ELF-1 (cell line): Measurements from ENCODE around the gene BANP.
"Not testable (repeated sequence)": the region's sequence is repeated elsewhere in the genome, so short reads cannot be mapped to it uniquely, and the experiment has no call there.

Source experiments
- DNase-seq: peaks from one replicate; pipeline ENCODE4 v3.0.0-alpha.2; 2016; ENCODE audit warnings: low read depth, low spot score

The BANP gene

DNA sequence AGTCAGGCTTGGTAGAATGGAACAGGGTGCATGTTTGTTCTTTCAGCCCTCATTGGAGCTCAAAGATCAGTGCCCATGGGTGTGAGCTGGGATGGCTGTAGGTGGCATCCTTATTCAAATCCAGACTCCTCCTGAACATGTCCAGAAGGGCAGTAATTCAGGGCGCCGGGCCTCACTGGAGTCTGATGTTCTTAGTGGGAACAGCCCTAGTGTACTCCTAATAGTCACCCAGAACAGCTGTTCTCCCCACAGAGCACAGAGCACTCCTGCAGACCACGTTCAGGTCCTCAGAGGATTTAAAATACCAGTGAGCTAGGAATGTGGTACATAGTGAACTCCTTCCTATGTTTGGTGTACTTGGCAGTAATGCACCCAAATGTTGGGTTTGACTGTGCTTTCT is 96.2 kb downstream of the BANP start:
- no peak for DNase-seq

- DNase-seq, result peak; percentile 30
Observed at GRCh38 chr16:88048985-88049384, 97.8 kb downstream of the BANP start.

DNA sequence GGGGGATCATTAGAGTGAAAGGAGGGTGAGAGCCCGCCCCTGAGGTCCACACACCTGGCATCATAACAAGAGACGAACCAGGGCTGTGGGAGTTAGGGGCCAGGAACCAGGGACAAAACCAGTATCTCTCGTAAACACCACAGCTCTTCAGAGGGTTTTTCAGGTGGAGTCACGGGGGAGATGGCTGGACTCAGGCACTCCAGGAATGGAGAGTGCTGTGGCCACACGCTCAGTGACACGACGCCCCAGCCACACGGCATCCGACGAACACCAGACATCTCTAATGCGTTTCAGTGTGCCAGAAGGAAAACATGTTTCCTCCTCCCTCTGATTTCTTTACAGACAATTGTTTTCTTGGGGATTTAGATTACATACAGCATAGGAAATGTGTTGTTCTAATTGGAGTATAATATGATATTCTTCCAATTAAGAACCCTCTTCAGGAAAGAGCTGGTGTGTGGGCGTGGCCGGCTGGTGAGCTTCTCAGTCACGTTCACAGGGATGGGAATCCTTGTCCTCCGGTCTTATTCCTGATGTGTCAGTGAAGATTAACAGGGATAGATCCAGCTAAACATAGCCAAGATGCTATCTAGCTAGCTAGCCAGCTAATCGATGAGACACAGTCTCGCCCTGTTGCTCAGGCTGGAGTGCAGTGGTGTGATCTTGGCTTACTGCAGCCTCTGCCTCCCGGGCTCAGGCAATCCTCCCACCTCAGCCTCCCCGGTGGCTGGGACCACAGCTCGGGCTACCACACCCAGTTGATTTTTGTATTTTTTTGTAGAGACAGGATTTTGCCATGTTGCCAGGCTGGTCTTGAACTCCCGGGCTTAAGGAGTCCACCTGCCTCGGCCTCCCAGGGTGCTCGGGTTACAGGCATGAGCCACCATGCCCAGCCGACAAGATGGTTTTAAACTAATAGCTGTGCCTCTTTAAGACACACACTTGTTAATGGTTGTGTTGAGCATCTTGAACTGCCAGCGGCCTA is 98.6 kb downstream of the BANP start:
- DNase-seq, result no peak

DNA sequence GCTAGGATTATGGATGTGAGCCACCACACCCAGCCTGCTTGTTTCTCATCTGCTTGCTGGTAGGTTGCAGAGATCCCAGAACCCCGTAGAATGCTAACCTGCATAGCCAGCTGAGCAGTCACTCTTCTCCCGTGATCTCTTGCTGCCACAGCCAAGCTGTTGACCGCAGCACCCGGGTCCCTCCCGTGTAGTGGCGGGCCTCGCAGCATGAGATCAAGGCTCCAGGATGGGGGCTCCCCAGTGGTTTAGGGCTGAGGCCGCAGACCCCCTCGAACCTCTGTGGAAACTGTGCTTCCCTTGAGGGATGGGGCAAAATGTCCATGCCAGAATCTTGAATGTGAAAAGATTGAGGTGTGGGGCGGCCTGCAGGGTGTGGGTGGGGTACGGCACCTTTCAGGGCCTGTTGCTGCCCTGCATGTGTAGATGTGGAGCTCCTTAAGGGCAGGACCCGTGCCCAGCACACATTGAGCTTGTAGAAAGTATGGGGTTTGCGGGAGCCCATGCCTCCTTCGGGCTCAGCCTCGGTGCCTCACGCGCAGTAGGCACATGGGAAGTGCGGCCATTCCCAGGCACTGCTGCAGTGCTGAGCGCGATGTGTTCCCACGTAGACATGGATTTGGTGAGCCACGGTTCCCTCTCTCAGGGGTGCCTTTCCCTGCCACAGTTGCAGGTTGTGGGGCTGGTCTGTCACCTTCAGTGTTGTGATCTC is 99.9 kb downstream of the BANP start:
- DNase-seq, result no peak

GRCh38 chr16:88052661-88053060 is 101.4 kb downstream of the BANP start:
- no peak for DNase-seq

DNA sequence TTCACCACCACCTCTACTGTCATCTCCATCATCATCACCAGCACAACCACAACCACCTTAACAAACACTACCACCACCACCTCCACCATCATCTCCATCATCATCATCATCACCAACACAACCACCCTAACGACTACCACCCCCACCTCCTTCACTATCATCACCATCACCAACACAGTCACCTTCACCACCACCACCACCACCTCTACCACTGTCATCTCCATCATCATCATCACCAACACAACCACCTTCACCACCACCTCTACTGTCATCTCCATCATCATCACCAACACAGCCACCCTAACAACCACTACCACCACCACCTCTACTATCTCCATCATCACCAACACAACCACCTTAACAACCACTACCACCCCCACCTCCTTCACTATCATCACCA is 102.2 kb downstream of the BANP start:
- not testable (repeated sequence) for DNase-seq

DNA sequence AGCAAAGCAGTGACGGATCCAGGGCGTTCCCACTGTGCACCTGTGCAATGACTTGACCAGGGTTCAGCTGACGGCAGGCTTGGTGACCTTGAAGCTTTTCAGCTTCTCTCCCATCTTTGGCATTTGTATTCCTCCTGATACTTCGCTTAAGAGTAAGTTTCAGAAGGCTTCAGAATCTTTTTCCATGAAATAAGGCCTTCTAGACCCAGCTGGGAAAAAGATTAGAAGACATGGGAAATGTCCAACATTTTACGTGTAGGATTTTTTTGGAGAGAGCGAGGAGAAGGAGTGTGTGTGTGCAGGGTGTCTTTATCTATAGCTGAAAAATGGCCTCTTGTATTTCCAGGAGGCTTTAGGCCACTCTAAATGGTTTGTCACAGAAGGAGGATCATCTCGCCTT is 104.1 kb downstream of the BANP start:
- no peak for DNase-seq

DNA sequence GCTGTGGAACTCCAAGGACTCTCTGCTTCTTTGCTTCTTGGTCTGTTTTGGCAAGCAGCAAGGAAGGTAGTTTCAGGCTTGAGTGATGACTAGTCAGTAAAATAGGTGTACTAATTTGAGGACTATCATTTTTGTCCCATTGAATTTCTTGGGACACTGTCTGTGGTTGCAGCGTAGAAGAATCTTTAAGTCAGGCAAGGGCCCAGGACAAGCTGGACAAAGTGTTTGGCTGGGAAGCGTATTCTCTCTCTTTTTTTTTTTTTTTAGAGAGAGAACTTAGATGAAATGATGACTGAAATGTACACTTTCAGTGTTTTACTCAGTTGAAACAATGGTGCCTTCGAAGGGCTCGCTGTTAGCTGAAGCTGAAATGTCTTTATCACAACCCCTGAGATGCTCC is 105.0 kb downstream of the BANP start:
- no peak for DNase-seq

DNA sequence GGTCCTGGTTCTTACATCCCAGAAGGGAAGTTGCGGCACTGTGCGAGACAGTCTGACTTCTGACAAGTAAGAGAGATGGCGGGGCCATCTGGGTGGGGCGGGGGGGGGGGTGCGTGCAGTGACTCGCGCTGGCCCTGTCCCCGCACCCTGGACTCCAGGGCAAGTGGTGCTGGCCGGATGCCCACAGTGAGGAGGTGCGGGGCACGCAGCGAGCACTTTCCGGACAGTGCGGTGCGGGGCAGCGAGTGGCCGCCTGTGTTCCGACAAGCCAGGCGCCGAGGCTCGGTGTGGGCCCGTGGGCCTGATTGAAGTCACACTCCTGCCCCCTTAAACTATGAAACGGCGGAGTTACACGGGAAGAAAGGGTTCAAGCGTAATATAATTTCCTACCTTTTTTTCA is 106.4 kb downstream of the BANP start:
- no peak for DNase-seq

DNA sequence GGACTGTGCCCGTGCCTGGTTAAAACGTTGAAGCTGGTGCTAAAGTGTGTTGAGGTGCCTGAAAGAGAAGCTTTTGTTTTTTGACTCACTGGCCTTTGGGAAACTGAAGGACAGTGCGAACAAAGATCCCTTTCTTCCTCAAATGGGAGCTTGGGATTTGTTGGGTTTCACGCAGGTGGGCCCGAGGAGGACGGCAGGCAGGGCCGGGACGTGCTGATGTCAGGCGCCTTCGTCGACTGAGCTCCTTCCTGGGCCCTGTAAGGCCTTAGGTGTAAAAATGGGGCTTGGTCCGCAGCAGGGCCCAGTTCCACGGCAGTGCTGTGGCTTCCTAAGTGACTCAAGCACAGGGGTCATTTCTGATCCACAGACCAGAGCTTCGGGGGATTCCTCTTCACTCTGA is 106.9 kb downstream of the BANP start:
- no peak for DNase-seq

DNA sequence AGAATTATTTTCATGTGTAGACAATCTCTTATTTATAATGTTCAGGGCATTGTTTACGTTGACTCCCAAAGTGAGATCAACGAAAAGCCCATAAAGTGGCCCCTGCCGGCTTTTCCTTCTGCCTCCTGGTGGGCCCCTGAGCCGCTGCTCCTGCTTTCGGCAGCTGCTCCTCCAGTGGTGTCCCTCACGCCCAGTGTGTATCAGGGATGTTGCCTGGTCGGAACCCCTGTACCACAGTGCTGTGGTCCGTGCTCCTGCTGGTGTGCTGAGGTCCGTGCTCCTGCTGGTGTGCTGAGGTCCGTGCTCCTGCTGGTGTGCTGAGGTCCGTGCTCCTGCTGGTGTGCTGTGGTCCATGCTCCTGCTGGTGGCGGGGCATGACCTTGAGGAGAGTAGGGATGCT is 107.6 kb downstream of the BANP start:
- DNase-seq, result no peak

GRCh38 chr16:88059701-88060386 is 108.6 kb downstream of the BANP start:
- no peak for DNase-seq

DNA sequence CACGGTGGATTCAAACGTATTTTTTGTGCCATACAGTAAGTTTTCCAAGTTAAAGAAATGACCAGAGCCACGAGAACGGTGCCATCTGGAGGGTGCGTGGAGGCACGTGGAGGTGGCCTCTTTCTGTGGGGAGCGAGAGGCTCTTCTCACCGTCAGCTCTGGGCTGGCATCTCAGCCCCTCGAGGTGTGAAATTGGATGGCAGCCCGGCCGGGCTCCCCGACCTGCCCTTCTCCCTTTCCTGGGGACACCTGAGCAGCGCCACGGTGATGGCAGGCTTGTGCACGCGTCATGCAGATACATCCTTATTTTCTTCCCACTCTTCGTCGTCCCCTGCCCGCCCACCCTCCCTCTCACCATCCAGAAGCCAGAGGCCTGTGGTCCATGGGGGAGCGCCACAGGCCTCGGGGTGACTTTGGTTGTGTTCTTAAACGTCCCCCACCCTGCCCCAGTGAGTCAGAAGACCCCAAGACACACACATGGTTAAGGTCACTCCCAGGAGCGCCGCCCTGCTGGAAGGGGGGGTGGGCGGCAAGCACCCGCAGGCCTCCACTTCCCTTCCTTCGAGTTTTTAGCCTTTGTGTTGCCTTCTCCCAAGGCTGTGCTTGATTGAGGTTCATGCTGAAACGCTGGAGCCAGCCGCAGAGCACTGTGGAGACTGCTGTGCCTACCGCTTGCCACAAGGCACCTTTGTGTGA is 109.4 kb downstream of the BANP start:
- no peak for DNase-seq

DNA sequence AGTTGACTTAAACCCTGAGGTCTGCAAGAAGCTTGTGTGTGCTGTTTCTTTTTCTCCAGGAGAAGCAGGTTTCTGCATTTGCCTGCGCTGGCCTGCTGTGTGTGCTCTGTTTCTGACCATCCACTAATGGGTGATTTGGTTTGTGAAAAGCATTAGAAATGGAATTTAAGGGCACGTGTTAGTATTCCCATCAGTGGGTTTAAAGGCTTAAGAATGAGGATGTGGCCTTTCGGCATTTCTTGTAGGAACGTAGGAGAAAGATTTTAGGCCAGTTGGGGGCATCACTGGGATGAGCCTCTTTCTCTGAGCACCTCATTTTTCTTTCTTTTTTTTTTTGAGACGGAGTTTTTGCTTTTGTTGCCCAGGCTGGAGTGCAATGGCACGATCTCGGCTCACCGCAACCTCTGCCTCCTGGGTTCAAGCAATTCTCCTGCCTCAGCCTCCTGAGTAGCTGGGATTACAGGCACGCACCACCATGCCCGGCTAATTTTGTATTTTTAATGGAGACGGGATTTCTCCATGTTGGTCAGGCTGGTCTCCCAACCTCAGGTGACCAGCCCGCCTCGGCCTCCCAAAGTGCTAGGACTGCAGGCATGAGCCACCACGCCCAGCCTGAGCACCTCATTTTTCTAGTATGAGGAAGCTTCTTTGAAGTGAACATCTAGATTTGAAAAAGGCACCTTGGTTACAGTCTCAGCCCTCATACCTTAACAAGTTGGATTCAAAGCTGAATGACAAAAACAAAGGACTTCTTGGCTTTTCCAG is 110.3 kb downstream of the BANP start:
- DNase-seq, result no peak

DNA sequence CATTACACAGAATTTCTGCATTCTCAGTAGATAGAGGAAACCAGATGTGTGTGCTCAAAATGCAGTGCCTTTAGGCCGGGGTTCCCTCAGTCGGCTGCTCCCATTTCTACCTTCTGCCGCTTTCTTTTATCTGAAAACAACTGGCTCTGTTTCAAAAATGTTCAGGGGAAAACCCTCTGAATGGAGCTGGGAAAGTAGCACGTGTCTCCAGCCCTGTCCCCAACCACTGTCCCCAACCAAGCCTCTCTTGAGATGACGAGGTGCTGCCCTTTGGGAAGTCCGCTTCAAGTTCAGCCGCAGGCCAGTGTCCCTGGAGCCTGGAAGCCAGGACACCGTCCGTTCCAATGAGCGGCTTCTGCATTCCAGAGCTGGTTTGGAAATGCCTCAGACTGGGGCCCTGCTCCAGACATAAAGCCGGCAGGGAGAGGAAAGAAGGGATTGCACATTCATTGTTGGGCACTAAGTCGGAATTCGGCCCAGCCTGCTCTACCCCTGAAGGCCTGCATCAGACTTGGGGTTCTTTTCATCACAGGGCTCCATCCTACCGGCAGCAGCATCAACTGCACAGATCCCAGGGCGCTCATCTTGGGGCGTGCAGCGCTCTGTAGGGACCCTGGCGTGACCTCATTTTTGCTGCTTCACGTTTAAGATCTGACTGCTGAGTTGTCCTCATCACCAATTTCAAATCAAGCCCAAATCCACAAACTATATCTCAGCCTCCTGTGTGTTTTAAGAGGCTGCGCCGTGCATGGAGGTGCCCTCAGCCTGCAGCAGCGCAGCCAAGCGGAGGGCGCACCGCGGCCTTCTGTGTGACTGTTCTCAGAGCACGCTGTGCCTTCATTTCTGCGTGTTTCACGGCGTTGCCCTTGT is 111.3 kb downstream of the BANP start:
- peak; percentile 70 for DNase-seq

DNA sequence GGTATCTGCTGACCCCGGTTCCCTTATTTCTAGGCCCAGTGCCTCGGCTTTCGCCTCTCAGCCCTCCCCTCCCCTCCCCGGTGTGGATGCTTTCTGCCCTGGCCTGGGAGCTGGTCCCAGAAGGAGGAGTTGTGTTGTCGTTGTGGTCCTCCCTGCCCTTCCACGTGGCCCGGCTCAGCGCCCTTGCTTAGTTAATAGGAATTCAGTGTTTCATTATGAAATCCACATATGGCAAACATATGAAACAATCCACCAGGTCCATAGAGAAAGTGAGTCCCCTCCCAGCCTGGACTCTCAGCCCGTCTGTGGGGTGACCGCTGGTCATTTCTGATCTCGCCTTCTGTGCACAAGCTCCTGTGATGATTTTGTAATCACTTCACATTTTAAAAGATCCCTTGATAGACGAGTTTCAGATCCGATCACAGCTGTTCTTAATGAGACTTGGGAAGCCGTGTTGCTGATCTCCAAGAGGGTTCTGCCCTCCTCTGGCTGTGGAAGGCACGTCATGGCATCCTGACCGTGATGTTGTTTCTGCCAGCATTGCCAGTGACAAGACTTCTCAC is 112.1 kb downstream of the BANP start:
- no peak for DNase-seq

GRCh38 chr16:88064011-88064888 is 113.0 kb downstream of the BANP start:
- no peak for DNase-seq

DNA sequence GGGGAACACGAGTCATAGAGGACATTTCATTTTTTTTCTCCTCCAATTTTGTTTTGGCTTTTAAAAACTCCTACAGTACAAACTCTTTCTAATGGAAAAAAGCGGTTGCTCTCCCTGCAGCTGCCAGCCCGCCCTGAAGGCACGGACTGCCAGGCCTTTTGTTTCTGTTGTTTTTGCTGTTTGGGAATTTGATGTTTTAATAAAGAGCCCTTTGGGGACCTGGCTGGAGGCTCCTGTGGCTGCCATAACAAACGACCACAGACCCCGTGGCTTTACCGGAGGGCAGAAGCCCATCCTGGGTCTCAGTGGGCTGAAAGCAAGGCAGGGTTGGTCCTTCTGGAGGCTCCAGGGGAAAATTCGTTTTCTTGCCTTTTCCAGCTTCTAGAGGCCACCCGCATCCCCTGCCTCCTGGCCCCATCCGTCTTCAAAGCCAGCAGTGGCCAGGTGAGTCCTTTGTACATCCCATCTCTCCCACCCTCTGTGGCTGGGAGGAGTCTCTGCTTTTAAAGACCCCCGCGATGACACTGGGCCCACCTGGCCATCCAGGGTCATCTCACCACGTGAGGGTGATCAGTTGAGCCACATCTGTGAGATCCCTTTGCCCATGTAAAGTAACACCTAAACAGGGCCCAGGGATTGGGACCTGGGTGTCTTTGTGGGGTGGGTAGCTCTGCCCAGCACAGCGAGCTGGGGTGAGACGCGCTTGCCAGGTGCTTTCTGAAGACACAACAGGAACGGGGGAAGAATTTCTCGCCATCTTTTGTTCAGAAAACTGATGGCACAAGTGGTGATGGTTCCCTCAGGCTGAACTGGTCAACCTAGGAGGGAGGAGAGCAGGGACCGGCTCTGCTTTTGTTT is 113.9 kb downstream of the BANP start:
- peak; percentile 82 for DNase-seq
